ENCODE results near the gene PLEKHG4B.

DNA sequence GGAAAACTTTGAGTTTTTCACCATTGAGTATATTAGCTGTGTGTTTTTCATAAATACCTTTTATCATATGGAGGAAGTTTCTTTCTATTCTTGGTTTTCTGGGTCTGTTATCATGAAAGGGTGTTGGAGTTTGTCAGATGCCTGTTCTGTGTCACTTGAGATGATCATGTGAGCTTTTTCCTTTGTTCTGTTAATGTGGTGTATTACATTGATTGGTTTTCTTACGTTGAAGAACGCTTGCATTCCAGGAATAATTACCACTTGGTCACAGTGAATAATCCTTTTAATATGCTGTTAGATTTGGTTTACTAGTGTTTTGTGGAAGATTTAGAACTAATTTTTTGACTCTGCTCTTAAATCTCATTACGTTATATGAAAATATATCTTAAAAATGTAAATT lies 7.8 kb downstream of the PLEKHG4B start:
- no peak for TF ChIP-seq POLR2A (IDR thresholded peaks at IDR 0.05; ENCODE audit: low read depth, low read length)
- TF ChIP-seq POLR2AphosphoS5 (IDR thresholded peaks at IDR 0.05; ENCODE audit: low read depth, low read length) = no peak
- TF ChIP-seq TAF1 (IDR thresholded peaks at IDR 0.05; ENCODE audit: low read depth, low read length) = no peak
